SHP77 treated with DMSO at 0.1 percent for 48 hours (cell line): ENCODE measurements around the gene RHOF.
A peak's percentile ranks its signal among the peaks of the same experiment; 100 is the strongest.

ENCODE experiments used
- DNase-seq: peaks from one replicate; lab custom pipeline; 2025; lab: John Stamatoyannopoulos, UW

Gene RHOF

GRCh38 chr12:121804417-121805111 is 11.1 kb upstream of the RHOF start:
- DNase-seq: no peak

DNA sequence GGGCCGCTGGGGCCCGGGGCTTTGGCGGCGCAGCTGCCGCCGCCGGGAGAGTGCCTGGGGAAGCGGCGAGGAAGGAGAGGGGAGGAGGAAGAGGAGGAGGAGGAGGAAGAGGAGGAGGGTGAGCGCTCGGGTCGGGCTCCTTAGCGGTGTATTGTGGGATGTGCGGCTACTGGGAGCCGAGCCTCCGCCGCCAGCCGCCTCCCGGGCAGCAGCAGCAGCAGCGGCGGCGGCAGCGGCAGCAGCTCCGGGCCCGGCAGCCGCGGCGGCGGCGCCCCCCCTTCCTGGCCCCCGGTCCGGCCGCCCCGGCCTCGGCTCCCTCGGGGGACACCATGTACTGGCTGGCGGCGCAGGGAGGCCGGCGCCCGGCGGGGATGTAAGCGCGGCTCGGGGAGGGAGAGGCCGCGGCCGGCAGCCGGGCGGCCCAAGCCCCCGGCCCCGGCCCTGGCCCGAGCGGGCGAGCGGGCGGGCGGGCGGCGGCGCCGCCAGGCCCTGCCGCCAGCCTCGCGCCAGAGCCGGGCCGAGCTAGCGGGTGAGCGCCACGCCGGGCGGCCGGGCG is 10.5 kb upstream of the RHOF start, which contains the start of gene SETD1B:
Gene SETD1B (plus strand): TSS at position 149 of the 556 bp plus-strand sequence. CDS start 729 bp downstream, outside the sequence.
- DNase-seq: no peak

- peak; percentile 99 for DNase-seq
Measured at GRCh38 chr12:121802843-121803698, 9.6 kb upstream of the RHOF start.

DNA sequence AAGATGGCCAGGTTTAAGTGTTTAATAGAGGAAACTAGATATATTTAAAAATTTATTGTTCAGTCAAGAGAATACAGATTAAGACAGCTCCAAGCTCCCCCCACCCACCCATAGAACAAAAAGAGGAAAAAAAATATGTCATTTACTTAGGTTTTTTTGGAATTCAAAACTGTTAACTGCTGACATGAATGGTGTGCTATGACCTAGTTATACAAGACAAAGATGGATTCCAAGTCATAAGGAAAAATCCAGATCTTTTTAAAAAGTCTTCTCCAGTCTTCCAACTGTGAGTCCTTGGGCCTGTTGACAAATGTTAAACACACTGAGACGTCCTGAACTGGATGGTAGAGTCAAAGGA is 9.0 kb upstream of the RHOF start:
- DNase-seq: no peak

DNA sequence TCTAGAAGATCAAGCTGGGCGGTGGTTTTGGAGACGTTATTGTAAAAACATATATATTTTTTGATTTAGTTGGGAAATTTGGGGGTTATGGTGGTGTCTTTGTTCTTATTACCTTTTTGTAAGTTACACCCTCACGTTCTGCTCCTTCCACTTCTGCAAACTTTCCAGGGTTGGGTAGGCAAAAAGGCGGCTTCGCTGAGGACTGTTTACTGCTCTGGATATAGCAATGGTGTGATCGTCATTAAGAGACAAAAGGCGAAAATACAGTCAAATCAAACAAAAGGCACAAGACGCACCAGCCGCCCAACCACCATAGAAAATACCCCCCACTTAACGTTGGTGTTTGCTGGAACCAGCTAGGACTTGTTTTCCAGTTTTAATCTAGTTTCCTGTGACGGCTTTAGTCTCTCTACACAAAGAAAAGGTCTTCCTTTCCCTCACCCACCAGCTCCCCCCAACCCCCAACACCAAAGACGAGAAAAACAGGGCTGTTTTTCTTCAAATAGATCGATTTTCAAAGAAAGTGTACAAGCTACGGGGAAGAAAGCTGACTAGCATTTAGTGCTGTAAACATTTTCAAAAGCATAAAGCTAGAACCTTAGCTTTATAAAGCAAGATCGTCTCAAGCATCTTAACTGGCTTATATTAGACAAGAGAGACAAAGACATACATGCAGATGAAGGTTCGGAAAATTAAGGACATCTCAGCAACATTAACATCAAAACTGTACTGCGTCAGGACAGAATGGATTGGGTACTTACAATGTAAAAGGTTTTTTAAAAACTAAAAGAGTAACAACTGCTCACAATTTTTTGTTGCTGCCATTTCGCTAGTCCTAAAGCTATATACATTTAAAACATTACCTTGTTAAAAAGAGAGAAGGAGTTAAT is 8.4 kb upstream of the RHOF start:
- DNase-seq: peak; percentile 33

DNA sequence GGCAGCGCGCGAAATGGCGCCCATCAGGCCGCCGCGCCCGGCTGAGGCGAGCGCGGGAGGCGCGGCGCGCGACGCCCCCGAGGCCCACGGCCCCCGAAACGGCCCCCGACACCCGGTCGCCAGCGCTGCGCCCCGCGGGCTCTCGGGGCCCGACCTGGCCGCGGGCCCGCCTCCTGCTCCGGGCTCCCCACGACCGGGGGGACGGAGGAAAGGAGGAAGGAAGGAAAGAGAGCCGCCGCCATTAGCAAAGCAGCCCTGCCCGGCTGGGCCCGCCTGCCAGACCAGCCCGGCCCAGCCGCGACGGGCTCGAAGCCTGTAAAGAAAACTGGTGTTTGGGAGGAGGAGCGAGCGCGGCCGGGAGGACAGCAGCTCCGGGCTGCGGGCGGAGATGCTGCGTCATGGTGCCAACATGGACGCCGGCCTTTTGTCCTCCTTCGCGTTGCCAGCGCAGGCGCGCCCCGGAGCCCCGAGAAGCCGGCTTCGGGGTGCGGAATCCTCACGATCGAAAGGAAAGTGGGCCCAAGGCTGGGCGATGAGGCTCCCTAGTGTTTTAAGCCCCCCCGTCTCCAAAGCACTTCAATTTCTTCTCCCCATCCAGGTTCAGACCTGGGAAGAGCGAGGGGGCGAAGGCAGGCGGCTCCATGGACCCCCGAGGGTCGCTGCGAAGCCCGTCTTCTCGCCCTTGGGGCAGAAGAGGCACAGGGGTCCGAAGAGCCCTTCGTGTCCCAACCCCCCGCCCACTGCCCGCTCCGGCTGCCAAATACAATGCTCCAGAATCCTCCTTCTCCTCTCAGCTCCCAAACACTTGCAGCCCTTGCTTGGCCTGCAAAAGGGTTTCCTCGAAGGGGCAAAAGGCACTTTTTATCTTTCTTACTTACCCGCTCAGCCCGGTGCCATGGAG is 7.5 kb upstream of the RHOF start:
- DNase-seq: no peak

GRCh38 chr12:121799842-121800693 is 6.6 kb upstream of the RHOF start:
- DNase-seq: peak; percentile 40

GRCh38 chr12:121799156-121799841 is 5.8 kb upstream of the RHOF start:
- DNase-seq: peak; percentile 61

DNA sequence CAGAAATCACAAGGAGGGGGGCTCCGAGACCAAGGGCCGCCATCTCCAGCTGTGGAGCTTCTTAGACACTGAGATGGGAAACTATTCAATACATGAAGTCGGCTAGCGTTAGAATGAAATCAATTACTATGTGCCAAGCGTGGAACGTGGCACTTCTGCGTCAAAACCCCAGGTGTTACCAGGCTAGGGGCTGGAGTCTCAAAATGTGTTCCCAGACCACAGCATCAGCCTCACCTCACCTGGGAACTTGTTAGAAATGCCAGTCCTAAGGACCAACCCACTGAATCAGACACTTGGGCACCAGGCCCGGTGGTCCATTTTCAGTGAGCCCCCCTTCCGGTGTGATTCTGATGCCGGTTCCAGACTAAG is 5.3 kb upstream of the RHOF start:
- no peak for DNase-seq

DNA sequence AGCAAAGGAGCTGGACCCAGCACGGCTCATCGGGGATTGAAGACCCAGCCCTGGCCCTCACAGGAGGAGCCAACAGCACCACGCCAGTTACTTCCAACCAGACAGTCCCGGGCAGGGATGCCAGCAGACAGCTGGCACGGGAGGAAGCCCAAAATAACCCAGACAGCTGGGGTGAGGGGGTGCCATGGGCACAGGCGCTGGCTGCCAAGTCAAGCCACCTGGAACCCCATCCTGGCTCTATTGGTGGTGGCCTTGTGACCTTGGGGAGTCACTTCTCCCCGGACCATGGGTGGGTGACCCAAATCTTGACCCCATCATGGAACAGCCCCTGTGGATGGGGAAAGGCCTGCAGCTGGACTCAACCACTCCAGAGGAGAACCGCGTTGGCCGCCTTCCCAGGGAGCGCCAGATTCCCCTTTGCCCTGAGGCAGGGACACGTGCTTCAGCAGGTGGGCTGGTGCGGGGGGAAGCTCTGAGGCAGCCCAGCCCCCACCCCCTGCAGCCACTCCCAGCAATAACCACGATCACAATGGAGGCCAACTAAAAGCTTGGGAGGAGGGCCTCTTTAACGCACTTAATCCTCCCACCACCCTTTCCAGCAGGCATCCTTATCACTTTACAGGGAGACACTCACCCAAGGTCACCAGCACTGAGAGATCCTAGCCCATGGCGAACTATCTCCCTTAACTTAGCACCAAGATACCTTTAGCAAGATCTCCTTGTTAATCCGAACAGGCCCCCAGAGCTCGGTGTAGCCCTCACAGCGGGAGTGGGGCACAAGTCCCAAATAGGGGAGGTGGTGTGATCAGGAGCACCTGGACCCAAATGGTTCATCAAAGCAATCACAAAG is 4.7 kb upstream of the RHOF start:
- DNase-seq: peak; percentile 83

GRCh38 chr12:121796855-121797751 is 3.6 kb upstream of the RHOF start:
- peak; percentile 93 for DNase-seq

- no peak for DNase-seq
Measured at GRCh38 chr12:121795034-121795968, 1.8 kb upstream of the RHOF start.

GRCh38 chr12:121794534-121795033 is 1.1 kb upstream of the RHOF start:
- DNase-seq: peak; percentile 49

DNA sequence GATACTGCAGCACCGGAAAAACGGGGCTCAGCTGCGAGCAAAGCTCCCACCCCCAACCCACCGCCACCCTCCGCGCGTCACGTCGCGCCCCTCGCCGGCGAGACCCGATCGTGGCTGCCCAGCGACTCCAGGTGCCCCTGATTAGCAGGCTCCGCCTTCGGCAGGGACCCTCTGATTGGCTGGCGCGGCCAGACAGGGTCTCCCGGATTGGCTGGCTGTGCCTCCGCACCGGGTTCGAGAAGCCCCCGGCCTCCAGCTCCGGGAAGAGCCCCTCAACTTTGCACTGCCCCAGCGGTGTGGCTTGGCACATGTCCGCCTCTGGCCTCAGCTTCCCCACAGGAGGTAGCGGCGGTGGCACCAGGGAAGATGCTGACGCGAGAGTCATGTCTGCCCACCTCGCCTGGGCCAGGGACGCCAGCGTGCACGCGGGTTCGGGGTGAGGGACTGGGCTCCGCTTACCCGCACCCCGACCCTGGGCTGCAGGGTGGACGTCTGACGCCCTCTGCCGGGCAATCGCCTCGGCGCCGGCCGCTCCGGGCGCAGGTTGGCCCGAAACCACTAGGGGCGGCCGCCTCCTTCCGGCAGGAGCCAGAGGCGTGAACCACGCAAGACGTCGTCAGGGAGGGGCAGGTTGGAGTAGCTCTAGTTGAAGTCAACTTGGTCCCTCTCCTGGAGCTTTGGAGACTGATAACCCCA is 498 bp upstream of the RHOF start:
- DNase-seq: peak; percentile 86
